ENCODE data around the gene HAPSTR1.

The HAPSTR1 gene

DNA sequence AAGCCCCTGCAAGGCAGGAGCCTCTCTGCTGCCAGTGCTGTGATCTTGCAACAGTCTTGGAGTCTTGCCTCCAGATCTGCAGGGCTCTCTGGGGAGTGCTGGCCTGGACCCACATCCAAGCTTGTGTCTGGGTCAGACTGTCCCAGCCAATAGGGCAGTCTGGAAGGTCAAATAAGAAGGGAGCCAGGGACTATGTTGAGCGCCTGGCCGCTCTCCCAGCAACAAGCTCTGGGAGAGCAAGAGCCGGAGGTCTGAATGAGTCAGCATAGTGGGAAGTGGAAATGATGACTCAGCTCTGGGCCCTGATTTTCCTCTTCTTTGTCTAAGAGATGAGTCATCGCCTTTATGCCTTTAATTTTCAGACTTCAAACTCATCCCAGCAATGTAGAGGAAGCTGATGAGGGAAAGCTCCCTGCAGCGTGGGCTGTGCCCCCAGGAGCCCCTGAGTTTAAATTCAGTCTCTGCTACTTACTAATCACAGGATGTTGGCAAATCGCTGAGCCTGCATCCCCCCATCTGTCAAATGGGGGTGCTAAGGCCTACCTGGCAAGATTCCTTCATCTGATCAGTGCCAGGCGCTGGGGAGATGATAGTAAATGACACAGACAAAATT, 43.6 kb upstream of the HAPSTR1 start:
- ChIA-PET CTCF (interaction anchor here (0.6 to 2.8 kb wide), 6 partner anchors 10 to 386 kb away, joined by 3 to 10 read pairs (median 3); no protein-coding TSS in a partner anchor), POLR2A (interaction anchor here (1.0 to 1.4 kb wide), 2 partner anchors 44 to 179 kb away, joined by 3 to 11 read pairs; partner anchors contain the start of genes CARHSP1 and HAPSTR1)
- Histone ChIP-seq H3K4me1 (ENCODE audit: control insufficient read depth, insufficient read depth, low read length) (peaks cover 6% of the 10 kb centered on the region), H3K36me3 (ENCODE audit: control insufficient read depth in 2 of 2, insufficient read depth in 1 of 2, low read length in 2 of 2) (no peaks in the 10 kb centered on the region), H3K4me3 (ENCODE audit: low read depth, low read length) (no peak overlapping the region), H3K9me3 (ENCODE audit: control insufficient read depth, insufficient read depth, low read depth, low read length) (no peaks in the 10 kb centered on the region), H3K27ac (ENCODE audit: extremely low read depth, low read depth, low read length) (no peak overlapping the region; the same call in 1 of the 2 replicates)
- TF ChIP-seq ZNF366 (tag by site-specific recombination; conservative IDR thresholded peaks at IDR 0.05) = peak; percentile 84
- no peak for TF ChIP-seq ZNF701 (tag by site-specific recombination; IDR thresholded peaks at IDR 0.05)
- TF ChIP-seq ZNF10 (tag by site-specific recombination; IDR thresholded peaks at IDR 0.05) = peak; percentile 87; the same call in 1 of the 2 replicates
- TF ChIP-seq ZNF558 (tag by site-specific recombination; IDR thresholded peaks at IDR 0.05) = peak; percentile 89
- no peak for TF ChIP-seq ZNF266 (tag by site-specific recombination; IDR thresholded peaks at IDR 0.05; ENCODE audit: low read depth)
- peak; percentile 31; the same call in 1 of the 2 replicates for TF ChIP-seq EGR2 (tag by site-specific recombination; IDR thresholded peaks at IDR 0.05; ENCODE audit: low read depth)
- peak; percentile 66; the same call in 1 of the 2 replicates for TF ChIP-seq SCRT2 (tag by site-specific recombination; IDR thresholded peaks at IDR 0.05)
- no peak for TF ChIP-seq ZNF596 (tag by site-specific recombination; IDR thresholded peaks at IDR 0.05)
- TF ChIP-seq, protein P1, sequence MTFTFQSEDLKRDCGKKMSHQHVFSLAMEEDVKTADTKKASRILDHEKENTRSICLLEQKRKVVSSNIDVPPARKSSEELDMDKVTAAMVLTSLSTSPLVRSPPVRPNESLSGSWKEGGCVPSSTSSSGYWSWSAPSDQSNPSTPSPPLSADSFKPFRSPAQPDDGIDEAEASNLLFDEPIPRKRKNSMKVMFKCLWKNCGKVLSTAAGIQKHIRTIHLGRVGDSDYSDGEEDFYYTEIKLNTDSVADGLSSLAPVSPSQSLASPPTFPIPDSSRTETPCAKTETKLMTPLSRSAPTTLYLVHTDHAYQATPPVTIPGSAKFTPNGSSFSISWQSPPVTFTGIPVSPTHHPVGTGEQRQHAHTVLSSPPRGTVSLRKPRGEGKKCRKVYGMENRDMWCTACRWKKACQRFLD (tag by site-specific recombination; IDR thresholded peaks at IDR 0.05) = no peak
- no peak for TF ChIP-seq ZNF555 (tag by site-specific recombination; conservative IDR thresholded peaks at IDR 0.05)
- TF ChIP-seq, protein P2, sequence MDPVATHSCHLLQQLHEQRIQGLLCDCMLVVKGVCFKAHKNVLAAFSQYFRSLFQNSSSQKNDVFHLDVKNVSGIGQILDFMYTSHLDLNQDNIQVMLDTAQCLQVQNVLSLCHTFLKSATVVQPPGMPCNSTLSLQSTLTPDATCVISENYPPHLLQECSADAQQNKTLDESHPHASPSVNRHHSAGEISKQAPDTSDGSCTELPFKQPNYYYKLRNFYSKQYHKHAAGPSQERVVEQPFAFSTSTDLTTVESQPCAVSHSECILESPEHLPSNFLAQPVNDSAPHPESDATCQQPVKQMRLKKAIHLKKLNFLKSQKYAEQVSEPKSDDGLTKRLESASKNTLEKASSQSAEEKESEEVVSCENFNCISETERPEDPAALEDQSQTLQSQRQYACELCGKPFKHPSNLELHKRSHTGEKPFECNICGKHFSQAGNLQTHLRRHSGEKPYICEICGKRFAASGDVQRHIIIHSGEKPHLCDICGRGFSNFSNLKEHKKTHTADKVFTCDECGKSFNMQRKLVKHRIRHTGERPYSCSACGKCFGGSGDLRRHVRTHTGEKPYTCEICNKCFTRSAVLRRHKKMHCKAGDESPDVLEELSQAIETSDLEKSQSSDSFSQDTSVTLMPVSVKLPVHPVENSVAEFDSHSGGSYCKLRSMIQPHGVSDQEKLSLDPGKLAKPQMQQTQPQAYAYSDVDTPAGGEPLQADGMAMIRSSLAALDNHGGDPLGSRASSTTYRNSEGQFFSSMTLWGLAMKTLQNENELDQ (tag by site-specific recombination; IDR thresholded peaks at IDR 0.05; ENCODE audit: low read depth) = no peak
- TF ChIP-seq ZNF677 (tag by site-specific recombination; IDR thresholded peaks at IDR 0.05) = no peak
- no peak for TF ChIP-seq ZNF24 (tag by site-specific recombination; IDR thresholded peaks at IDR 0.05)
- no peak for TF ChIP-seq ZNF140 (tag by site-specific recombination; IDR thresholded peaks at IDR 0.05)
- TF ChIP-seq ZNF221 (tag by site-specific recombination; IDR thresholded peaks at IDR 0.05; ENCODE audit: borderline replicate concordance) = no peak
- peak; percentile 53; the same call in 1 of the 2 replicates for TF ChIP-seq KLF16 (tag by site-specific recombination; IDR thresholded peaks at IDR 0.05)
- TF ChIP-seq ZNF621 (tag by site-specific recombination; IDR thresholded peaks at IDR 0.05) = no peak
- no peak for TF ChIP-seq ZNF654 (tag by site-specific recombination; IDR thresholded peaks at IDR 0.05; ENCODE audit: low read depth)
- TF ChIP-seq ZNF600 (tag by site-specific recombination; IDR thresholded peaks at IDR 0.05) = no peak
- no peak for TF ChIP-seq ZNF791 (tag by site-specific recombination; IDR thresholded peaks at IDR 0.05)
- TF ChIP-seq, protein P3, sequence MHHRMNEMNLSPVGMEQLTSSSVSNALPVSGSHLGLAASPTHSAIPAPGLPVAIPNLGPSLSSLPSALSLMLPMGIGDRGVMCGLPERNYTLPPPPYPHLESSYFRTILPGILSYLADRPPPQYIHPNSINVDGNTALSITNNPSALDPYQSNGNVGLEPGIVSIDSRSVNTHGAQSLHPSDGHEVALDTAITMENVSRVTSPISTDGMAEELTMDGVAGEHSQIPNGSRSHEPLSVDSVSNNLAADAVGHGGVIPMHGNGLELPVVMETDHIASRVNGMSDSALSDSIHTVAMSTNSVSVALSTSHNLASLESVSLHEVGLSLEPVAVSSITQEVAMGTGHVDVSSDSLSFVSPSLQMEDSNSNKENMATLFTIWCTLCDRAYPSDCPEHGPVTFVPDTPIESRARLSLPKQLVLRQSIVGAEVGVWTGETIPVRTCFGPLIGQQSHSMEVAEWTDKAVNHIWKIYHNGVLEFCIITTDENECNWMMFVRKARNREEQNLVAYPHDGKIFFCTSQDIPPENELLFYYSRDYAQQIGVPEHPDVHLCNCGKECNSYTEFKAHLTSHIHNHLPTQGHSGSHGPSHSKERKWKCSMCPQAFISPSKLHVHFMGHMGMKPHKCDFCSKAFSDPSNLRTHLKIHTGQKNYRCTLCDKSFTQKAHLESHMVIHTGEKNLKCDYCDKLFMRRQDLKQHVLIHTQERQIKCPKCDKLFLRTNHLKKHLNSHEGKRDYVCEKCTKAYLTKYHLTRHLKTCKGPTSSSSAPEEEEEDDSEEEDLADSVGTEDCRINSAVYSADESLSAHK (tag by site-specific recombination; IDR thresholded peaks at IDR 0.05) = no peak
- no peak for TF ChIP-seq ZNF776 (tag by site-specific recombination; IDR thresholded peaks at IDR 0.05; ENCODE audit: borderline replicate concordance)
- no peak for TF ChIP-seq ZNF155 (tag by site-specific recombination; IDR thresholded peaks at IDR 0.05)
- TF ChIP-seq ZSCAN16 (tag by site-specific recombination; IDR thresholded peaks at IDR 0.05) = no peak
- no peak for TF ChIP-seq SP2 (tag by site-specific recombination; IDR thresholded peaks at IDR 0.05)
- no peak for TF ChIP-seq ZNF350 (tag by site-specific recombination; IDR thresholded peaks at IDR 0.05)
- peak; percentile 88 for TF ChIP-seq SP7 (tag by site-specific recombination; IDR thresholded peaks at IDR 0.05)
- TF ChIP-seq, protein P4, sequence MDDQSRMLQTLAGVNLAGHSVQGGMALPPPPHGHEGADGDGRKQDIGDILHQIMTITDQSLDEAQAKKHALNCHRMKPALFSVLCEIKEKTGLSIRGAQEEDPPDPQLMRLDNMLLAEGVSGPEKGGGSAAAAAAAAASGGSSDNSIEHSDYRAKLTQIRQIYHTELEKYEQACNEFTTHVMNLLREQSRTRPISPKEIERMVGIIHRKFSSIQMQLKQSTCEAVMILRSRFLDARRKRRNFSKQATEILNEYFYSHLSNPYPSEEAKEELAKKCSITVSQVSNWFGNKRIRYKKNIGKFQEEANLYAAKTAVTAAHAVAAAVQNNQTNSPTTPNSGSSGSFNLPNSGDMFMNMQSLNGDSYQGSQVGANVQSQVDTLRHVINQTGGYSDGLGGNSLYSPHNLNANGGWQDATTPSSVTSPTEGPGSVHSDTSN (CRISPR knock-in tag; IDR thresholded peaks at IDR 0.05) = no peak
- no peak for TF ChIP-seq ZNF354C (tag by site-specific recombination; IDR thresholded peaks at IDR 0.05; ENCODE audit: borderline replicate concordance, low read depth)
- TF ChIP-seq ZSCAN30 (tag by site-specific recombination; IDR thresholded peaks at IDR 0.05) = peak; percentile 69
- no peak for TF ChIP-seq ZNF501 (tag by site-specific recombination; IDR thresholded peaks at IDR 0.05)
- TF ChIP-seq ZNF404 (tag by site-specific recombination; IDR thresholded peaks at IDR 0.05) = no peak
- no peak for TF ChIP-seq SALL2 (tag by site-specific recombination; IDR thresholded peaks at IDR 0.05; ENCODE audit: borderline replicate concordance)

Measured in HEK293 (cell line).